ENCODE data around the gene ATG9A.

The ATG9A gene

GRCh38 chr2:219180961-219181360 is 48.5 kb downstream of the ATG9A start:
- TF ChIP-seq SCRT1 (tag by site-specific recombination; IDR thresholded peaks at IDR 0.05; ENCODE audit: borderline replicate concordance): no peak
- no peak for TF ChIP-seq GLI4 (tag by site-specific recombination; IDR thresholded peaks at IDR 0.05)
- TF ChIP-seq KLF1 (tag by site-specific recombination; IDR thresholded peaks at IDR 0.05): no peak
- TF ChIP-seq ZBTB7A (tag by site-specific recombination; IDR thresholded peaks at IDR 0.05; ENCODE audit: low read depth): no peak
- TF ChIP-seq ATF2 (tag by site-specific recombination; IDR thresholded peaks at IDR 0.05; ENCODE audit: low read depth): no peak
- no peak for TF ChIP-seq ZNF280C (tag by site-specific recombination; IDR thresholded peaks at IDR 0.05)
- TF ChIP-seq ZNF645 (tag by site-specific recombination; IDR thresholded peaks at IDR 0.05): no peak
- TF ChIP-seq ZNF26 (tag by site-specific recombination; IDR thresholded peaks at IDR 0.05): no peak
- no peak for TF ChIP-seq ZNF366 (tag by site-specific recombination; conservative IDR thresholded peaks at IDR 0.05)
- no peak for TF ChIP-seq HOXD13 (CRISPR knock-in tag; IDR thresholded peaks at IDR 0.05; ENCODE audit: borderline replicate concordance)
- TF ChIP-seq KLF16 (tag by site-specific recombination; IDR thresholded peaks at IDR 0.05): no peak
- no peak for TF ChIP-seq ZNF707 (tag by site-specific recombination; IDR thresholded peaks at IDR 0.05)
- no peak for TF ChIP-seq REST (tag by site-specific recombination; IDR thresholded peaks at IDR 0.05)
- TF ChIP-seq AEBP2 (tag by site-specific recombination; IDR thresholded peaks at IDR 0.05; ENCODE audit: borderline replicate concordance): no peak
- no peak for TF ChIP-seq ZBTB49 (tag by site-specific recombination; IDR thresholded peaks at IDR 0.05; ENCODE audit: low read depth)
- H3K4me1 ChIP-seq (ENCODE audit: control insufficient read depth, insufficient read depth, low read length): peaks cover 4% of the 10 kb centered on the region; the same call in 1 of the 2 replicates
- no peak overlapping the region for H3K27ac ChIP-seq (ENCODE audit: extremely low read depth, low read depth, low read length)
- H3K9me3 ChIP-seq (ENCODE audit: control insufficient read depth, insufficient read depth, low read depth, low read length): no peaks in the 10 kb centered on the region
- CTCF ChIA-PET: interaction anchor here (0.8 to 1.2 kb wide), 2 partner anchors 33 to 115 kb away, joined by 3 to 5 read pairs; no protein-coding TSS in a partner anchor
- POLR2A ChIA-PET: interaction anchor here (4.6 kb wide), 1 partner anchor 25 kb away, joined by 14 read pairs; the partner anchor contains the start of gene ZFAND2B
- H3K36me3 ChIP-seq (ENCODE audit: control insufficient read depth in 2 of 2, insufficient read depth in 1 of 2, low read length in 2 of 2): peaks cover 0 to 60% of the 10 kb centered on the region in 2 experiments; a peak in 2 of 3 replicates
- H3K4me3 ChIP-seq (ENCODE audit: low read depth, low read length): no peak overlapping the region

Measured in HEK293 (cell line).